HepG2 (cell line): Measurements from ENCODE around the gene ZNF446. TPM values are rescaled to one million over a fixed set of nuclear protein-coding genes. Genes with fewer than 3 reads are reported as not detected.

Source experiments
- ATF7-NPFF ChIP-seq: sonication (generic); formaldehyde crosslinking; IDR thresholded peaks from 2 replicates; pipeline ENCODE4 v1.8.1; 2023; ENCODE audit warnings: mild to moderate bottlenecking, low read depth, missing genetic modification reagents, moderate library complexity
- DZIP1 ChIP-seq: sonication (generic); formaldehyde crosslinking; IDR thresholded peaks from 2 replicates; pipeline ENCODE4 v1.5.0; 2020; ENCODE audit warnings: mild to moderate bottlenecking, missing genetic modification reagents
- ETV6 ChIP-seq: sonication (generic); formaldehyde crosslinking; conservative IDR thresholded peaks from 2 replicates; pipeline ENCODE4 v1.4.0; 2020; ENCODE audit warnings: missing genetic modification reagents
- EZH2 ChIP-seq: conservative IDR thresholded peaks from 2 replicates; pipeline ENCODE4 v1.6.1; 2012; ENCODE audit warnings: mild to moderate bottlenecking, low read depth, low read length, moderate library complexity
- FOXM1 ChIP-seq: sonication (generic); formaldehyde crosslinking; IDR thresholded peaks from 2 replicates; pipeline ENCODE4 v1.5.0; 2020; ENCODE audit warnings: missing genetic modification reagents
- HNF1A ChIP-seq, 2 experiments: sonication (generic) in 1 of 2; formaldehyde crosslinking in 1 of 2; IDR thresholded peaks; 2 replicates each; pipeline versions ENCODE4 v1.4.0 to v1.6.1; 2016 to 2020; ENCODE audit warnings: borderline replicate concordance in 1 of 2, low read depth in 1 of 2, mild to moderate bottlenecking in 1 of 2, missing genetic modification reagents in 1 of 2
- IKZF4 ChIP-seq: sonication (generic); formaldehyde crosslinking; IDR thresholded peaks from 2 replicates; pipeline ENCODE4 v1.5.1; 2020; ENCODE audit warnings: borderline replicate concordance, mild to moderate bottlenecking, low read depth, missing genetic modification reagents; ENCODE audit errors: not compliant biosample characterization
- MED1 ChIP-seq: sonication (generic); formaldehyde crosslinking; IDR thresholded peaks from 2 replicates; pipeline ENCODE4 v1.4.0; 2020; ENCODE audit warnings: missing genetic modification reagents
- MEF2D ChIP-seq: sonication (generic); formaldehyde crosslinking; IDR thresholded peaks from 2 replicates; pipeline ENCODE4 v1.5.1; 2020; ENCODE audit warnings: mild to moderate bottlenecking, missing genetic modification reagents
- MZF1 ChIP-seq: sonication (generic); formaldehyde crosslinking; IDR thresholded peaks from 2 replicates; pipeline ENCODE4 v1.8.1; 2023; ENCODE audit warnings: mild to moderate bottlenecking, missing genetic modification reagents, borderline replicate concordance
- TAF1 ChIP-seq: sonication (generic); formaldehyde crosslinking; IDR thresholded peaks from 2 replicates; pipeline ENCODE4 v1.4.0; 2020; ENCODE audit warnings: missing genetic modification reagents
- ZBTB44 ChIP-seq: sonication (generic); formaldehyde crosslinking; IDR thresholded peaks from 2 replicates; pipeline ENCODE4 v1.4.0; 2020; ENCODE audit warnings: missing genetic modification reagents
- ZFAT ChIP-seq: sonication (generic); formaldehyde crosslinking; conservative IDR thresholded peaks from 2 replicates; pipeline ENCODE4 v1.8.1; 2023; ENCODE audit warnings: missing genetic modification reagents, inconsistent platforms
- ZNF512 ChIP-seq: sonication (generic); formaldehyde crosslinking; IDR thresholded peaks from 2 replicates; pipeline ENCODE4 v1.4.0; 2020; ENCODE audit warnings: mild to moderate bottlenecking, missing genetic modification reagents
- ZNF547 ChIP-seq: sonication (generic); formaldehyde crosslinking; IDR thresholded peaks from 2 replicates; pipeline ENCODE4 v1.5.1; 2020; ENCODE audit warnings: mild to moderate bottlenecking, missing genetic modification reagents
- polyA plus RNA-seq, 8 experiments: library from polyadenylated mRNA; depleted of rRNA in 3 of 8; stranded (reverse) in 7 of 8; unstranded in 1 of 8; fragments of >200 nt; fragmentation: Illumina TruSeq in 4 of 8; extraction: Trizol in 4 of 8; gene quantifications; 2 replicates each; pipeline versions ENCODE4 v1.2.1 to v1.2.3, GENCODE V29; 2011 to 2016; ENCODE audit warnings: low read depth in 4 of 8, missing spikeins in 1 of 8, mixed read lengths in 1 of 8; ENCODE audit not compliant: insufficient read depth in 1 of 8
- total RNA-seq, 5 experiments: library from RNA; depleted of rRNA; stranded (reverse); fragments of >200 nt; fragmentation: Illumina TruSeq; extraction: Trizol; gene quantifications; 2 replicates each; pipeline ENCODE4 v1.2.3, GENCODE V29; 2016; ENCODE audit warnings: low read depth in 1 of 5
- TF ChIP-seq, protein P1 (sequence below): sonication (generic); formaldehyde crosslinking; IDR thresholded peaks from 2 replicates; pipeline ENCODE4 v1.4.0; 2020; ENCODE audit warnings: low read depth, mild to moderate bottlenecking, missing genetic modification reagents

ZNF446 gene
- total and polyA plus RNA-seq, 2 of the 13 experiments (the other 11 are each of a cell fraction or from before 2014, with no cell fraction given), result 3.0 to 3.6 TPM

DNA sequence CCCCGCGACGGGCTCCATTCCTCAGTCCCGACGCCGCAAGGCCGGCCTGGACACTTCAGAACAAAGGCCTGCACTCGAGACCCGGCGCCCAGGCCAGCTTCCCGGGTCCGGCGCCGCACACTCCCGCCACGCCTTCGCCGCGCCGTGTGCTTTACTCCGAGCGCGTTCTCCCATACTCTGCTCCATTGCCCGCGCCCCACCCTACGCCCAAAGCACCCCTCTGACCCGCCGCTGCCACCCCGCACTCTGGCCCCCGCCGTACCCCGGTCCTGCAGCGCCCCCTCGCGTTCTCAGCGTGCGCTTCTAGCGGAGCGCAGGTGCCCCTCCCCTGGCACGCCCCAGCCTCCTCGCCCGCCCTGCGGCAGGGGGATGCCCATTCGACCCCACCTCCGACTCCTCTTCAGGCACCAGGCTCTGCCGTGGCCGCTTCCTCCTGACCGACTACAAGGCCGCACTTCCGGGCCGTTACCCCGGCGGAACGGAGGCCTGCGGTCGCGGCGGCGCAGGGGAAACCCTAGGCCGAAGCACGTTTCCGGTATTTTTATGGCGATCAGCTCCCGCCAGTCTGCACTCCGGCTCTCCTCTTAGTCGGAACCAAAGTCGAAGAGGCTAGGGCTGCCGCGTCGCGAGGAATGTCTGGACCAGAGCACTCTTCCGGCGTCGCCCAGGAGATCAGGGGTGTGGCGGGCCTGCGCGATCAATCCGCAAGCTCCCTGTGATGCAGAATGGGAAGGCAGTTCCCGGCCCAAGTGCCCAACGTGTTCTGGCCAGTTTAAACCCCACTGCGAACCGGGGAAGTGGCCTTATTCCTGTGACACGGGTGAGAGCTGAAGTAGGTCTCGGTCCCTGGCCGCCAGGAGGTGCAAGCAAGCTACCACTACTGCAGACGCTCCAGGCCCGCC, 43.5 kb downstream of the ZNF446 start, which contains the start of gene ZBTB45 (continued):
- TF ChIP-seq, protein P1, sequence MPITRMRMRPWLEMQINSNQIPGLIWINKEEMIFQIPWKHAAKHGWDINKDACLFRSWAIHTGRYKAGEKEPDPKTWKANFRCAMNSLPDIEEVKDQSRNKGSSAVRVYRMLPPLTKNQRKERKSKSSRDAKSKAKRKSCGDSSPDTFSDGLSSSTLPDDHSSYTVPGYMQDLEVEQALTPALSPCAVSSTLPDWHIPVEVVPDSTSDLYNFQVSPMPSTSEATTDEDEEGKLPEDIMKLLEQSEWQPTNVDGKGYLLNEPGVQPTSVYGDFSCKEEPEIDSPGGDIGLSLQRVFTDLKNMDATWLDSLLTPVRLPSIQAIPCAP, result no peak
- TF ChIP-seq MEF2D (CRISPR knock-in tag) (peak; percentile 93), DZIP1 (CRISPR knock-in tag) (peak; percentile 70), MED1 (CRISPR knock-in tag) (peak; percentile 92), ZBTB44 (CRISPR knock-in tag) (peak; percentile 77), HNF1A (IDR thresholded peaks at IDR 0.05; ENCODE audit: low read depth) (peak; percentile 61; the same call in 1 of the 2 replicates), HNF1A (CRISPR knock-in tag; IDR thresholded peaks at IDR 0.05; ENCODE audit: borderline replicate concordance) (peak; percentile 92), ZNF547 (peak; percentile 96), ZFAT (no peak), ZNF512 (CRISPR knock-in tag) (peak; percentile 58; the same call in 1 of the 2 replicates), ETV6 (CRISPR knock-in tag) (peak; percentile 92; the same call in 1 of the 2 replicates), EZH2 (no peak), TAF1 (CRISPR knock-in tag) (peak; percentile 94), ATF7-NPFF (CRISPR knock-in tag) (peak; percentile 96), IKZF4 (CRISPR knock-in tag) (peak; percentile 62), MZF1 (no peak; the same call in 1 of the 2 replicates), FOXM1 (CRISPR knock-in tag) (no peak)
